ENCODE results near the gene TPPP2. TPM values are rescaled to one million over a fixed set of nuclear protein-coding genes. Genes with fewer than 3 reads are reported as not detected.

The TPPP2 gene
- total RNA-seq, 1 donor from 2014 or later = not detected

- Histone ChIP-seq H3K27ac (peak overlapping the region; percentile 84 to 88), H3K4me3 (peak overlapping the region in 1 of 2 donors; percentile 67), H3K9me3 (no peaks in the 10 kb centered on the region), H3K36me3 (peaks cover 24 to 37% of the 10 kb centered on the region in 2 donors), H3K4me1 (peaks cover 6 to 20% of the 10 kb centered on the region in 2 donors), H3K27me3 (no peaks in the 10 kb centered on the region)
- no peak for DNase-seq (ENCODE audit: low spot score in 2 of 2)
- intact Hi-C loops (cut with DNase I) = no loop called here
- TF ChIP-seq, protein P1, sequence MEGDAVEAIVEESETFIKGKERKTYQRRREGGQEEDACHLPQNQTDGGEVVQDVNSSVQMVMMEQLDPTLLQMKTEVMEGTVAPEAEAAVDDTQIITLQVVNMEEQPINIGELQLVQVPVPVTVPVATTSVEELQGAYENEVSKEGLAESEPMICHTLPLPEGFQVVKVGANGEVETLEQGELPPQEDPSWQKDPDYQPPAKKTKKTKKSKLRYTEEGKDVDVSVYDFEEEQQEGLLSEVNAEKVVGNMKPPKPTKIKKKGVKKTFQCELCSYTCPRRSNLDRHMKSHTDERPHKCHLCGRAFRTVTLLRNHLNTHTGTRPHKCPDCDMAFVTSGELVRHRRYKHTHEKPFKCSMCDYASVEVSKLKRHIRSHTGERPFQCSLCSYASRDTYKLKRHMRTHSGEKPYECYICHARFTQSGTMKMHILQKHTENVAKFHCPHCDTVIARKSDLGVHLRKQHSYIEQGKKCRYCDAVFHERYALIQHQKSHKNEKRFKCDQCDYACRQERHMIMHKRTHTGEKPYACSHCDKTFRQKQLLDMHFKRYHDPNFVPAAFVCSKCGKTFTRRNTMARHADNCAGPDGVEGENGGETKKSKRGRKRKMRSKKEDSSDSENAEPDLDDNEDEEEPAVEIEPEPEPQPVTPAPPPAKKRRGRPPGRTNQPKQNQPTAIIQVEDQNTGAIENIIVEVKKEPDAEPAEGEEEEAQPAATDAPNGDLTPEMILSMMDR (IDR thresholded peaks at IDR 0.05) = no peak
Observed at GRCh38 chr14:21022686-21023085, 7.3 kb upstream of the TPPP2 start.

- Histone ChIP-seq H3K9me3 (no peaks in the 10 kb centered on the region), H3K36me3 (peaks cover 19 to 33% of the 10 kb centered on the region in 2 donors), H3K4me1 (peaks cover 6 to 20% of the 10 kb centered on the region in 2 donors), H3K4me3 (peak overlapping the region; percentile 67 to 93), H3K27ac (peak overlapping the region; percentile 84 to 88), H3K27me3 (no peaks in the 10 kb centered on the region)
- TF ChIP-seq, protein P1 (IDR thresholded peaks at IDR 0.05) = no peak
- no peak for DNase-seq (ENCODE audit: low spot score in 2 of 2)
- intact Hi-C loops (cut with DNase I) = no loop called here
Observed at GRCh38 chr14:21023174-21023573, 6.8 kb upstream of the TPPP2 start.

- Histone ChIP-seq H3K27ac (peak overlapping the region; percentile 84 to 88), H3K4me3 (peak overlapping the region; percentile 67 to 93), H3K36me3 (peaks cover 11 to 24% of the 10 kb centered on the region in 2 donors), H3K4me1 (peaks cover 6 to 20% of the 10 kb centered on the region in 2 donors), H3K27me3 (no peaks in the 10 kb centered on the region), H3K9me3 (no peaks in the 10 kb centered on the region)
- no peak for DNase-seq (ENCODE audit: low spot score in 2 of 2)
- TF ChIP-seq, protein P1 (IDR thresholded peaks at IDR 0.05) = no peak
- intact Hi-C loops (cut with DNase I) = no loop called here
Observed at GRCh38 chr14:21023817-21024584, 6.0 kb upstream of the TPPP2 start.

- Histone ChIP-seq H3K4me3 (peak within 1 kb of the TSS; percentile 67 to 93), H3K9me3 (no peaks in the 10 kb centered on the region), H3K4me1 (peaks cover 6 to 20% of the 10 kb centered on the region in 2 donors), H3K36me3 (peaks cover 5 to 17% of the 10 kb centered on the region in 2 donors), H3K27ac (peak within 1 kb of the TSS; percentile 84 to 88), H3K27me3 (no peaks in the 10 kb centered on the region)
- DNase-seq (ENCODE audit: low spot score in 2 of 2) = peak in 1 of 2 donors; percentile 85
- intact Hi-C loops (cut with DNase I) = loop anchor here (1.0 to 5.0 kb wide), 2 partner anchors 35 to 412 kb away; partner anchors contain the start of gene METTL17
- TF ChIP-seq, protein P1 (IDR thresholded peaks at IDR 0.05) = no peak
Observed at GRCh38 chr14:21024585-21025370, 5.2 kb upstream of the TPPP2 start, which contains the start of gene NDRG2. TSS of gene NDRG2 (minus strand) at chr14:21025061. CDS start at chr14:21023315, 1,746 bp downstream.

DNA sequence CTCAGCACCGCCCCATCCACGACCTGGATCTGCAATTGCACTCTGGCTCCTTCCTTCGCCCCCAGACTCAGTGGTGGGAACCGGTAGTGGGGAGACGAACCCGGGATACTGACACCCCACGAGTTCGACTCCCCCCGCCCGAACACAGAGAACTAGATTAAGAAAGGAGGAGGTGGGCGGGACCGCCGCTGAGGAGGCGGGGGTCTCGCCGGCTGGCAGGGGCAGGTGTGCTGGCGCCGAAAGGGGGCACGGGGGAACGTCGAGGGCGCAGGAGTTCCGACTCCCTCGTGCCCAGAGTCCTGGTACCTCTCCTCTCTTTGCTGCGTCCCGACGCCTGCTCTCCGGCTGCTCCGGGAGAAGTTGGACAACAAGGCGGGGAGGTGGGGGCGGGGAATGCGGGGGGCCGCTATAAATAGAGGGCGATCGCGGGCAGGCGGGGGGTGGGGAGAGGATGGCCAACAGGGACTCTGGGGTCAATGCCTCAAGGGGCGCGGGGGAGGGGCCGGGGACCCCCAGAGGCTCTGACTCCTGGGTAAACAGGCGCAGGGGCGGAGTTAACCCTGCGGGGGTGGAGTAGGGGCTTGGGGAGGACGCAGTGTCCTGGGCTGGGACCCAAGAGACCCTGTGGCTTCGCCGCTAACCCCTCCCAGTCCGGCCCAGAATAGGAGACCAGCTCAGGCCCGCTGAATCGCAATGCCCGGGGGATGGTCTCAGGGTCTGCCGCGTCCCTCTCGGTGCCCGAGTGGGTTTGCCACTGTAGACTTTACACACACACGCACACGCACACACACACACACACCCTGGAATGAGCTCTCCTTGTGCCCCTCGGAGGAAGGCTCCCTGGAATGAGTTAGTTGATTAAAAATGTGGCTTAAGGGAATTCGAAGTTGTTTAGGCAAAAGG lies 4.4 kb upstream of the TPPP2 start:
- Histone ChIP-seq H3K4me1 (peaks cover 6 to 20% of the 10 kb centered on the region in 2 donors), H3K9me3 (no peaks in the 10 kb centered on the region), H3K36me3 (peaks cover 0 to 11% of the 10 kb centered on the region in 2 donors), H3K27me3 (no peaks in the 10 kb centered on the region), H3K4me3 (peak overlapping the region; percentile 67 to 93), H3K27ac (peak overlapping the region; percentile 84 to 88)
- TF ChIP-seq, protein P1 (IDR thresholded peaks at IDR 0.05) = no peak
- peak in 1 of 2 donors; percentile 81 for DNase-seq (ENCODE audit: low spot score in 2 of 2)
- intact Hi-C loops (cut with DNase I) = loop anchor here (1.0 to 5.0 kb wide), 3 partner anchors 14 to 413 kb away; partner anchors contain the start of gene METTL17

All from ascending aorta (tissue), 2 donors.